H9 (cell line): Measurements from ENCODE around the gene TSPAN11. TPM values are rescaled to one million over a fixed set of nuclear protein-coding genes. Genes with fewer than 3 reads are reported as not detected.

ENCODE experiments used
- DNase-seq: peaks from one replicate; pipeline ENCODE4 v3.0.0-alpha.2; 2017
- H2AFZ ChIP-seq: one replicate; pipeline ENCODE4 v1.6.1; 2013; ENCODE audit warnings: mild to moderate bottlenecking, low read length, control low read depth, moderate library complexity
- H2AK5ac ChIP-seq: 2 replicates; pipeline ENCODE4 v1.6.1; 2013; ENCODE audit warnings: low read length, control low read depth, mixed read lengths; ENCODE audit not compliant: insufficient read length
- H2BK120ac ChIP-seq: one replicate; pipeline ENCODE4 v1.6.1; 2013; ENCODE audit warnings: low read depth, mild to moderate bottlenecking, low read length, control low read depth, inconsistent platforms; ENCODE audit not compliant: poor library complexity, severe bottlenecking
- H2BK12ac ChIP-seq: 2 replicates; pipeline ENCODE4 v1.6.1; 2013; ENCODE audit warnings: low read length, control low read depth, mixed read lengths, low read depth; ENCODE audit not compliant: insufficient read length
- H2BK15ac ChIP-seq: 2 replicates; pipeline ENCODE4 v1.6.1; 2013; ENCODE audit warnings: low read depth, low read length, control low read depth
- H2BK20ac ChIP-seq: one replicate; pipeline ENCODE4 v1.6.1; 2013; ENCODE audit warnings: low read depth, mild to moderate bottlenecking, low read length, control low read depth, inconsistent platforms; ENCODE audit not compliant: poor library complexity, severe bottlenecking
- H2BK5ac ChIP-seq: 2 replicates; pipeline ENCODE4 v1.6.1; 2013; ENCODE audit warnings: low read length, control low read depth, mixed read lengths; ENCODE audit not compliant: insufficient read length
- H3K14ac ChIP-seq: 2 replicates; pipeline ENCODE4 v1.6.1; 2013; ENCODE audit warnings: low read length, control low read depth; ENCODE audit not compliant: insufficient read depth
- H3K18ac ChIP-seq: 2 replicates; pipeline ENCODE4 v1.6.1; 2013; ENCODE audit warnings: low read depth, mild to moderate bottlenecking, mixed read lengths, low read length, control low read depth; ENCODE audit not compliant: insufficient read length
- H3K23ac ChIP-seq: 2 replicates; pipeline ENCODE4 v1.6.1; 2013; ENCODE audit warnings: low read length, control low read depth, mixed read lengths, low read depth; ENCODE audit not compliant: insufficient read length
- H3K23me2 ChIP-seq: 2 replicates; pipeline ENCODE4 v1.6.1; 2013; ENCODE audit warnings: low read depth, mild to moderate bottlenecking, mixed read lengths, low read length, control low read depth; ENCODE audit not compliant: insufficient read length, poor library complexity, severe bottlenecking
- H3K27ac ChIP-seq: 2 replicates; pipeline ENCODE4 v1.5.1; 2013; ENCODE audit warnings: low read length, control low read depth, mixed read lengths, low read depth; ENCODE audit not compliant: insufficient read length
- H3K27me3 ChIP-seq: 2 replicates; pipeline ENCODE4 v1.6.1; 2013; ENCODE audit warnings: low read length, control low read depth, inconsistent platforms; ENCODE audit not compliant: insufficient read depth
- H3K4ac ChIP-seq: 2 replicates; pipeline ENCODE4 v1.6.1; 2013; ENCODE audit warnings: low read depth, mild to moderate bottlenecking, control low read depth, inconsistent platforms, low read length, moderate library complexity
- H3K4me1 ChIP-seq: 2 replicates; pipeline ENCODE4 v1.6.1; 2013; ENCODE audit warnings: low read length, control low read depth, inconsistent platforms; ENCODE audit not compliant: insufficient read depth
- H3K4me2 ChIP-seq: 2 replicates; pipeline ENCODE4 v1.6.1; 2013; ENCODE audit warnings: low read length, control low read depth, mixed read lengths; ENCODE audit not compliant: insufficient read length, insufficient read depth
- H3K56ac ChIP-seq: 2 replicates; pipeline ENCODE4 v1.6.1; 2013; ENCODE audit warnings: low read depth, mild to moderate bottlenecking, mixed read lengths, low read length, control low read depth; ENCODE audit not compliant: insufficient read length
- H3K79me1 ChIP-seq: 2 replicates; pipeline ENCODE4 v1.6.1; 2013; ENCODE audit warnings: low read depth, mild to moderate bottlenecking, moderate library complexity, low read length, control low read depth, inconsistent platforms; ENCODE audit not compliant: insufficient read depth, poor library complexity, severe bottlenecking
- H3K79me2 ChIP-seq: 2 replicates; pipeline ENCODE4 v1.6.1; 2013; ENCODE audit warnings: low read length, control low read depth, inconsistent platforms; ENCODE audit not compliant: insufficient read depth
- H3K9ac ChIP-seq: 2 replicates; pipeline ENCODE4 v1.6.1; 2013; ENCODE audit warnings: low read length, control low read depth, mixed read lengths; ENCODE audit not compliant: insufficient read length; ENCODE audit errors: extremely low read depth
- H3K9me3 ChIP-seq: one replicate; pipeline ENCODE4 v1.6.1; 2013; ENCODE audit warnings: low read depth, low read length, inconsistent platforms; ENCODE audit not compliant: control insufficient read depth
- H3T11ph ChIP-seq: one replicate; pipeline ENCODE4 v1.6.1; 2013; ENCODE audit warnings: mild to moderate bottlenecking, low read length, control low read depth, inconsistent platforms
- H4K20me1 ChIP-seq: one replicate; pipeline ENCODE4 v1.6.1; 2013; ENCODE audit not compliant: control insufficient read depth, insufficient read length, insufficient read depth
- H4K5ac ChIP-seq: 2 replicates; pipeline ENCODE4 v1.6.1; 2013; ENCODE audit warnings: low read depth, mild to moderate bottlenecking, mixed read lengths, low read length, control low read depth; ENCODE audit not compliant: insufficient read length
- H4K8ac ChIP-seq: replicated peaks from 2 replicates; pipeline ENCODE4 v1.6.1; 2013; ENCODE audit warnings: low read length, control low read depth, mixed read lengths, low read depth; ENCODE audit not compliant: insufficient read length
- H4K91ac ChIP-seq: 2 replicates; pipeline ENCODE4 v1.6.1; 2013; ENCODE audit warnings: low read depth, mild to moderate bottlenecking, moderate library complexity, mixed read lengths, low read length, control low read depth; ENCODE audit not compliant: insufficient read length
- H3K27ac Mint-ChIP-seq, 3 experiments: 2 replicates in 2 of 3; 3 replicates in 1 of 3; pipeline ENCODE4 v1.8.0; 2020 to 2021; ENCODE audit warnings: mixed read lengths in 3 of 3, mild to moderate bottlenecking in 1 of 3, moderate library complexity in 1 of 3
- H3K27me3 Mint-ChIP-seq: 2 replicates; pipeline ENCODE4 v1.8.0; 2021; ENCODE audit warnings: low read depth, mild to moderate bottlenecking, moderate library complexity, mixed read lengths
- H3K36me3 Mint-ChIP-seq, 3 experiments: 2 replicates in 2 of 3; 3 replicates in 1 of 3; pipeline ENCODE4 v1.8.0; 2020 to 2021; ENCODE audit warnings: low read depth in 3 of 3, mixed read lengths in 3 of 3; ENCODE audit not compliant: insufficient read depth in 1 of 3
- H3K4me1 Mint-ChIP-seq, 2 experiments: 2 replicates each; pipeline ENCODE4 v1.8.0; 2020; ENCODE audit warnings: mixed read lengths in 2 of 2
- H3K4me3 Mint-ChIP-seq, 2 experiments: 2 replicates in 1 of 2; 3 replicates in 1 of 2; pipeline ENCODE4 v1.8.0; 2020 to 2021; ENCODE audit warnings: mild to moderate bottlenecking in 2 of 2, mixed read lengths in 2 of 2, moderate library complexity in 1 of 2
- H3K9me3 Mint-ChIP-seq, 2 experiments: 2 replicates in 1 of 2; 3 replicates in 1 of 2; pipeline ENCODE4 v1.8.0; 2020; ENCODE audit warnings: mild to moderate bottlenecking in 2 of 2, mixed read lengths in 2 of 2, moderate library complexity in 1 of 2
- CTCF ChIP-seq: fragments of 200-600 bp; sonication (generic); conservative IDR thresholded peaks from 3 replicates; pipeline ENCODE4 v1.8.0; 2021; ENCODE audit warnings: antibody characterized with exemption, mild to moderate bottlenecking
- WGBS: extraction: QIAGEN DNeasy Blood & Tissue Kit; methylation state at CpG from one replicate; pipeline ENCODE4 v1.1.7; 2013; ENCODE audit warnings: missing lambda C conversion rate, low lambda C conversion rate, mixed read lengths; ENCODE audit not compliant: insufficient read length; ENCODE audit errors: extremely low coverage; 5-methylcytosine and 5-hydroxymethylcytosine counted together
- total RNA-seq: library from RNA; stranded (reverse); gene quantifications from 2 replicates; pipeline ENCODE4 v1.2.1, GENCODE V29; 2021

TSPAN11 gene
- total RNA-seq, 1 experiment from 2014 or later, result 4.2 TPM

- H3K4me1 Mint-ChIP-seq, result peaks cover 5 to 9% of the 10 kb centered on the region in 2 experiments
- H3K4me3 Mint-ChIP-seq, result no peak overlapping the region
- H3K18ac ChIP-seq, result no peak overlapping the region
- H3K56ac ChIP-seq, result no peak overlapping the region
- H3K23me2 ChIP-seq, result no peaks in the 10 kb centered on the region
- no peak overlapping the region for H2AFZ ChIP-seq
- H3K27ac ChIP-seq, result no peak overlapping the region
- no peak overlapping the region for H2AK5ac ChIP-seq
- H3K23ac ChIP-seq, result no peak overlapping the region
- H3K27ac Mint-ChIP-seq, result no peak overlapping the region
- TF ChIP-seq CTCF, result peak; percentile 26; the same call in 1 of the 3 replicates
- H3K9me3 ChIP-seq, result no peaks in the 10 kb centered on the region
- H3K36me3 Mint-ChIP-seq, result peaks cover 0 to 9% (median 4%) of the 10 kb centered on the region in 3 experiments; a peak in 4 of 7 replicates
- H3K27me3 ChIP-seq, result no peaks in the 10 kb centered on the region
- no peak overlapping the region for H3K4me2 ChIP-seq
- peaks cover 8 to 14% of the 10 kb centered on the region in 2 experiments for H3K9me3 Mint-ChIP-seq
- WGBS, result no CpG with 5 or more reads among the region's 3 CpGs
- no peak overlapping the region for H2BK120ac ChIP-seq
- H2BK20ac ChIP-seq, result no peak overlapping the region
- H3K4me1 ChIP-seq, result no peaks in the 10 kb centered on the region
- no peaks in the 10 kb centered on the region for H3K79me1 ChIP-seq
- no peak overlapping the region for H2BK5ac ChIP-seq
- no peak overlapping the region for H3K14ac ChIP-seq
- DNase-seq, result no peak
- H3K9ac ChIP-seq, result no peak overlapping the region
- no peak overlapping the region for H3T11ph ChIP-seq
- H2BK12ac ChIP-seq, result no peak overlapping the region
- H3K27me3 Mint-ChIP-seq, result peaks cover 23% of the 10 kb centered on the region
- no peak overlapping the region for H3K4ac ChIP-seq
- H4K5ac ChIP-seq, result no peak overlapping the region
- H4K8ac ChIP-seq, result no peak overlapping the region
- no peak overlapping the region for H4K91ac ChIP-seq
- H3K79me2 ChIP-seq, result no peaks in the 10 kb centered on the region
- H2BK15ac ChIP-seq, result no peak overlapping the region
- no peaks in the 10 kb centered on the region for H4K20me1 ChIP-seq
These were observed 43.8 kb upstream of the TSPAN11 start for GRCh38 chr12:30882706-30883105.
